AG10803 (cell line): ENCODE measurements around the gene HYDIN.
A peak's percentile ranks its signal among the peaks of the same experiment; 100 is the strongest.

Source experiments
- DNase-seq: peaks from one replicate; pipeline ENCODE4 v3.0.0; 2010; ENCODE audit warnings: low read depth
- H3K4me3 ChIP-seq: 2 replicates; pipeline ENCODE4 v1.5.1; 2011; ENCODE audit warnings: mild to moderate bottlenecking, low read length, control low read depth
- TF ChIP-seq, protein P1 (sequence below): conservative IDR thresholded peaks from 2 replicates; pipeline ENCODE4 v1.5.1; 2011; ENCODE audit warnings: mild to moderate bottlenecking, low read length, control low read depth, inconsistent platforms

The HYDIN gene

DNA sequence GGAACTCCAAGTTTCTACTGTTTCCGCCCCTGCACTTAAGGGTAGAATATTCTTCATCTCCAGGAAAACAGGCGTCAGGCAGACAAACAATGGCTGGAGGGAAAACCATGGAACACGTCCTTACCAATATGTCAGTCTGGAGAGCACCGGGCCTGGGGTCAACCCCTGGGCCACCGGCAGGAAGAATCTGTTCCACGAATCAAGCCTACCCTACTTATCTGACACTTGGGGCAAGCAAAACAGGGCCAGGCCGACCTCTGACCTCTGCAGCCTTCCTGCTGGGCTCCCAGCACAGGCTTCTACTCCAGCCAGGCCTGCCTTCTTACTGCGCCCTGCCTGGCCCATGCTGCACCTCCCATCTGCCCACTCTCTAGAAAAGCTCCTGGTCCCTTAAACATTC, 439.7 kb downstream of the HYDIN start:
- DNase-seq = no peak
- no peak overlapping the region for H3K4me3 ChIP-seq
- TF ChIP-seq, protein P1, sequence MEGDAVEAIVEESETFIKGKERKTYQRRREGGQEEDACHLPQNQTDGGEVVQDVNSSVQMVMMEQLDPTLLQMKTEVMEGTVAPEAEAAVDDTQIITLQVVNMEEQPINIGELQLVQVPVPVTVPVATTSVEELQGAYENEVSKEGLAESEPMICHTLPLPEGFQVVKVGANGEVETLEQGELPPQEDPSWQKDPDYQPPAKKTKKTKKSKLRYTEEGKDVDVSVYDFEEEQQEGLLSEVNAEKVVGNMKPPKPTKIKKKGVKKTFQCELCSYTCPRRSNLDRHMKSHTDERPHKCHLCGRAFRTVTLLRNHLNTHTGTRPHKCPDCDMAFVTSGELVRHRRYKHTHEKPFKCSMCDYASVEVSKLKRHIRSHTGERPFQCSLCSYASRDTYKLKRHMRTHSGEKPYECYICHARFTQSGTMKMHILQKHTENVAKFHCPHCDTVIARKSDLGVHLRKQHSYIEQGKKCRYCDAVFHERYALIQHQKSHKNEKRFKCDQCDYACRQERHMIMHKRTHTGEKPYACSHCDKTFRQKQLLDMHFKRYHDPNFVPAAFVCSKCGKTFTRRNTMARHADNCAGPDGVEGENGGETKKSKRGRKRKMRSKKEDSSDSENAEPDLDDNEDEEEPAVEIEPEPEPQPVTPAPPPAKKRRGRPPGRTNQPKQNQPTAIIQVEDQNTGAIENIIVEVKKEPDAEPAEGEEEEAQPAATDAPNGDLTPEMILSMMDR = no peak

DNA sequence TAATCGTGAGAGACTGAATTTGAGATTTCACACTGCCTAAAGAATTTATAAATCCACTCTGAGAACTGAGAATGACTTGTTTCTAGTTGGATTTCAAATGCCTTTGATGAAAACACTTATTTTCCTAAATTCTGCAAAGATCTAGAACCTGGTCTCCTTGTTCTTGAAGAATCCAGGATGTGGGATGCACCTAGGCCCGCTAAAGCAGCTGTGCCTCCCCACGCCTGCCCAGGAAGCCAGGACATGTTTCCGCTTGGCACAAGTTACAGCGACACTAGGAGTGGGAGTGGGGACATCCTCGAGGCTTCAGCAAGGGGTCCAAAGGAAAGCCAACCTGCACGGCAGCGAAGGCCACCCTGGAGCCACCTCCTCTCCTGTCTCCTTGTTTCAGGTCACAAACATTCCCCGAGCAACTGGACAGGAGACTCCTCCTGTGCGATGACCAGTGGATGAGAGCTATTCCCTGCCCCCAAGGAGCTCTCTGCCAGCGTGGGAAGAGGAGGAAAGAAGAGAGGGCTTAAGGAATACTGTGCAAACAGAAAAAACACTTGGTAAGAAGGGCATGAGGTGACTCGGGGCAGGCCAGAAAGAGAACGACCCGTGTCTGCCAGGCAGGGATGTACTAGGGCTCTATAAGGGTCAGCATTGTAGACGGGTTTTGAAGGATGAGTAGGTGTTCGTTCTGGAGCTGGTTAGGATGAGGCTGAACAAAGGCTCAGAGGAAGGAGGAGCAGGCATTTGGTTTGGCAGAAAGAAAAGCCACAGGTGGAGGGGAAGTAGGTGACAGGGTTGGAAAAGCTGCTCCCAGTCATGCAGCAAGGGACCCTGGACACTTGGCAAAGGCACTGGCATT, 440.7 kb downstream of the HYDIN start:
- DNase-seq = no peak
- TF ChIP-seq, protein P1 = no peak
- H3K4me3 ChIP-seq = no peak overlapping the region

DNA sequence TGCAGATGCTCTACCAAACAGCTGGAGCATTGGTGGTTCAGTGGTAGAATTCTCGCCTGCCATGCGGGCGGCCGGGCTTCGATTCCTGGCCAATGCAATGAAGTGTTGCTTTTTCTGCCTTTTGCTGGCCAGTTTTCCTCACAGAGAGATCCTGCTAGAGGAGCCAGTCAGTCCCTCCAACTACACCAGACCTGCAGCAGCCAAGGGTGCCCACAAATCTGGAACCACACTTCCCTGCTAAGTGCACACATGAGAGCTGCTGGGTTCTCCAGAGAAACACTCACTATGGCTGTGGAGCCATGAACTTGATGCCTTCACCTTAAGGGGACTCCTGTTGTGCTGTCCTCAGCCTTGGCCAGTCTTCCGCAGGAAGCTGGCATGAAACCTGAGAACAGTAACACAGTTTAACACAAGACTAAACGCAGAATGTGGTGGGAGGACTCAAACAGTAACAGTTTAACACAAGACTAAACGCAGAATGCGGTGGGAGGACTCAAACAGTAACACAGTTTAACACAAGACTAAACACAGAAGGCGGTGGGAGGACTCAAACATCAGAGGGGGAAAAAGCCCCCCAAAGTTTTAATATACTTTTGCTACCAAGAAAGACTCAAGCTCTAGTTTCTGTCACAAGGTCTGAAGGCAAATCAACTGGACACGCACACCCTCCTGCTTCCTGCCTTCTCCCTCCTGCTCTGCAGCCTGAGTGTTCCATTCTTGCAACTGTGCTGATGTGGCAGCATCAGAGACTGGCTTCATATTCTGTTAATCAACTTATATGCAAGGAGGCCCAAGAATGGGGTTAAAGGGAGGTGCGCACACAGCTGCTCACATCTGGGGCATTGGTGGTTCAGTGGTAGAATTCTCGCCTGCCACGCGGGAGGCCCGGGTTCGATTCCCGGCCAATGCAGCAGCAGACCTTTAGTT, 441.6 kb downstream of the HYDIN start:
- no peak overlapping the region for H3K4me3 ChIP-seq
- DNase-seq = peak; percentile 74
- TF ChIP-seq, protein P1 = no peak

DNA sequence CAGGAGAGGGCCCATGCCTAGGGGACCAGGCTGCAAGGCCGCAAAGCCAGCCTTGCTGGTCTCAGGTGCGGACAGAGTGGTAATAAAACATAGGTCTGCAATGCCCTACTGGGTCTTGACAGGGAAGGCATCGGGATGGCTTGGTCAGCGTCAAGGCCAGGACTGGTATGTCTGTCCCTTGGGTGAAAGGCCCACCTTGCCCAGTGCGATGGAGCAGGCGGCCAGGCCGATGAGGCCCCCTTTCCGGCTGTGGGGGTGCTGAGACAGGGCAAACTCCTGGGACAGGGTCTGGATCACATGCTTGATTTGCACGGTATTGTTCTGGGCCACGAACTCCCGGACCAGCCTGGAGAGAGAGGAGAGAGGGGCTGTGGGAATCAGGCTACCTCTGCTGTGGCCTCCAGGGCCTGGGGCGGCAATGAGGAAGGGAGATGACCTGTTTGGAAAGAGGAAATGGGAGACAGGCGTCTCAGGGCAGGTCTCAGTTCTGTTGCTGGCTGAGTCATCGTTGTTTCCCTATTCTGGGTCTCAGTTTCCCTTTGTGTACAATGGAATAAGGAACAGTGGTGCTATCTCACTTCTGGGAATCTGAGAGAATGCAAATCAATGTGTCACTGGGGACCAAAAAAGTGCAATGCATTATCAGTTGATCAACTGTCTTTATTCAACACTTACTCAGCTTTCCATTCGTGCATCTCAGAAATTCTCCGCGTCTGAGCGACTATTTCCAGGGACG, 444.3 kb downstream of the HYDIN start:
- no peak for DNase-seq
- TF ChIP-seq, protein P1 = no peak

DNA sequence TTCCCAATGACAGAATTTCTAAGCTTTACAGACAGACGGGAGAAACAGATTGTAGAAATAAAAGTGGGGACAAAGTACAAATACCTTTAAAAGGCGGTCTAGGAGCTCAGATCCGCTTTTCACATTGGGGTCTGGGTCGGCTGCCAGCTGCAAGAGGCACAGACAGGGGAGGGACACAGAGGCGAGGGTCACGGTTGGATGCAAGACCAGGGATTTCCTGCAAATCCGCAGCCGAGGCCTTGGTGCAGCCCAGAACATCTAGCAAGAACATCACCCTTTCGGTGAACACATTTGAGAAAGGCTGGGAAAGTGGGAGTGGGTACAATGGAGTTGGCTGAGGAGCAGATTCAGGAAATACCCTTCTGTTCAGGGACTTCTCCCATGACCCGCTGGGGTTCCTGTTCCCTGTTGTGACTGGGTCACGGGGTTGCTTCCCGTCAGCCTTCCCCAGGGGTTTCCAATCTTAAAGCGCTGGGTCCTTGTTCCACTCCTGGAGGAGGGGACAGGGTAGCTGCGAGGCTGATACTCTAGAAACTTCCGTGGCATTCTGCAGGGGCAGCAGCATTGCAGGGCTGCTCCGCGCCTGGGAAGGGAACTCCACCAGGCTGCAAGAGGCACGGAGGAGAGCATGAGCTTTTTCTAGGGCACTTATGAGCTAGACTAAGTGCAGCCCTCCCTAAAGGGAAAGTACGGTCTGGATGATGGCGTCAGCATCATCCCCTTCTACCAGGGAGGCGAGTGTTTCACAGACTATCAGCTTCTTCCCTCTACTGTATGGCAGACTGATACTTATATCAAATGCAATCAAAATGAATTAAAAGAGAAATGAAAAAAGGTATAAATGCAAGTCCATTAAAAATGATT, 445.6 kb downstream of the HYDIN start:
- TF ChIP-seq, protein P1 = no peak
- no peak for DNase-seq
- no peak overlapping the region for H3K4me3 ChIP-seq

More for the DNA sequence above, 444.3 kb downstream of the HYDIN start:
- no peak overlapping the region for H3K4me3 ChIP-seq

DNA sequence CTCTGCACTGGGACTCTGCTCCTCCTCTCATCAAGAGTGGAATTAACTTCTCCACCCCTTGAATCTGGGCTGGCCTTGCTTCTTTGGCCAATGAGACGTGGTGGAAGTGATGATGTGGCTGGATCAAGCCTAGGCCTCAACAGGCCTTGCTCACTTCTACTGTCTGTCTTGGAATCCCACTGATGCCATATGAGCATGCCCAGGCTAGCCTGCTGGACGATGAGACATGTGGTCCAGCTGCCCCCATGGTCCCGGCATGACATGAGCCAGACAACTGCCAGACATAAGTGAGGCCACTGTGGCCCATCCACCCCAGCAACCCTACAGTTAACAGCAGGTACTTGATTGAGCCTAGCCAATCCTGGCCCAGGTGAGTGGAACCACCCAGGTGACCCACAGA, 448.3 kb downstream of the HYDIN start:
- no peak overlapping the region for H3K4me3 ChIP-seq
- no peak for DNase-seq
- TF ChIP-seq, protein P1 = no peak
